GM10266 (cell line): ENCODE data around the gene DUSP9.

Source experiments
- DNase-seq: peaks from one replicate; pipeline ENCODE4 v3.0.0; 2012; ENCODE audit errors: extremely low spot score
- CTCF ChIP-seq: IDR thresholded peaks from 2 replicates; pipeline ENCODE4 v1.5.1; 2012; ENCODE audit warnings: mild to moderate bottlenecking, low read depth; ENCODE audit not compliant: control insufficient read depth, insufficient read depth; ENCODE audit errors: missing control alignments

The DUSP9 gene

DNA sequence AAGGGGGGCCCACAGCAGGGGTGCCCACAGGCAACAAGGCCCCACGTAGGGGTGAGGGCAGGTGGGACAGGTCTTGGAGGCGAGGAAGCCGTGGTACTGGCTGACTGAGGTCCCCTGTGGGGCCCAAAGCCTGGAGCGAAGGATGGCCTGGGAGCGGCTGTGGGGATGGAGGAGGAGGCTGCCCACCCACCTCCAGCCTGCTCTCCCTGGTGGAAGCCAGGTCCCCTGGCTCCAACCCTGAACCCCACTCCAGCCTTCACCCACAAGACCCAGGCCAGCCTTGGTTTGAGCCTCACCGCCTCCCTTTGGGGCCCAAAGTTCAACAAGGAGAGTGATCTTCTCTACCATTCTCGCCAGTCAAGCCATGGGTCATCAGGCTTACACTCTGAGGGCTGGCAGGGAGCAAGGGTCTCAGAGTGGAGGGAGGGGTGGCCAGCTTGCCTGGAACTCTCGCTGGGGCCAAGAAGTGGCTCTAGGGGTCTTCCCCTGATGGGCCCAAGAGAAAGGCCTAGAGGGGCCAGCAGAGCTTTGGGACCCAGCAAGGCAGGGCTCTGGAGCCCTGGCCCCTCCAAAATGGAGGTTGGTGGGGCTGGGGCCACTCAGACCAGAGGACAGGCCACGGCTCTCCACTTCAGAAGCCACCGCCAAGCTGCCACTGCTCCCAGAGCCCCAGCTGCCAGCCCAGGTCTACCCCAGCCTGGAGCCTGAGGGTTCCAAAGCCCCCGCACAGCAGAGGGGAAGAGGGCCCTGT is 21.6 kb downstream of the DUSP9 start:
- no peak for DNase-seq
- no peak for TF ChIP-seq CTCF

GRCh38 chrX:153669174-153669890 is 22.3 kb downstream of the DUSP9 start:
- TF ChIP-seq CTCF: peak; percentile 73
- peak; percentile 71 for DNase-seq

- DNase-seq: no peak
- no peak for TF ChIP-seq CTCF
Measured at GRCh38 chrX:153669901-153670731, 23.1 kb downstream of the DUSP9 start.

- no peak for TF ChIP-seq CTCF
Measured at GRCh38 chrX:153670748-153671588, 24.0 kb downstream of the DUSP9 start.

DNA sequence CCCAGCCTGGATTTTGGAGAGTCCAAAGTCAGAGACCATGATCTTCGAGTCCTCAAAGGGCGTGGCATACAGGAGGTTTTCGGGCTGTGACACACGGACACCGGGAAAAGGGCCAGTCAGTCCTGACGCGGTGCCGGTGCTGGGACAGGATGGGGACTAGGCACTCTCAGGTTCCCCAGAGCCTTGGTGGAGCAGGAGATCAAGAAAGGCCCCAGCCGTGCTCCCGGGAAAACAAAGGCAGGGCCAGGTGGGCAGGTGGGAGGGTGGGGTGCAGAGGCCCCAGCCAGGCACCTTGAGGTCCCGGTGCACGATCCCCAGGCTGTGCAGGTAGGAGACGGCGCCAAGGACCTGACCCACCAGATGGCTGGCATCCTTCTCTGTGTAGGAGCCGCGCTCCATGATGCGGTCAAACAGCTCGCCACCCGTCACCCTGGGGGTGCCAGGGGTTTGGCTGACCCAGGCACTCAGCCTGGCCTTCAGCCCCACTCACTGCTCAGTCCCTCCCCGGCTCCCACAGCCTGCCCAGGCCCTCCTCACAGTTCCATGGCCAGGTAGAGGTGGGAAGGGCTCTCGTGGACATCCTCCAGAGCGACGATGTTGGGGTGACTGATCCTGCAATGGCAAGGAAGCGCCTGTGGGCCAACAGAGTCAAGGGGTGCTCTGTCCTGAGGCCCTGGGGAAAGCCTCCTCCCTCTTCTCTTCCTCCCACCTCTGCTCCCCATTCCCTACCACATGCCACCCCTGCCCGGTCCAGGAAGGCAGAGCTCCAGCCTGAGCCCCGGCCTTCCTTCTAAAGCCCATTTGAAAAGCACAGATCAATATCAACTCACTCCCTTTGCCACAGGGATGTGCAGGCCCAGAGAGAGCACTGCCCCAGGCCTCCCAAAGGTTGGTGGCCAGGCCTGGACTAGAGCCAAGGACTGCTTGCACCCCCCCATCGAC is 24.9 kb downstream of the DUSP9 start:
- DNase-seq: no peak
- no peak for TF ChIP-seq CTCF

More at GRCh38 chrX:153670748-153671588, 24.0 kb downstream of the DUSP9 start:
- no peak for DNase-seq
